GM18511 (cell line): ENCODE results near the gene SRC.

Experiments used
- ATAC-seq: cut with Tn5 transposase; IDR thresholded peaks from one replicate; pipeline ENCODE4 v1.9.1; 2021; ENCODE audit warnings: mild to moderate bottlenecking, moderate library complexity; ENCODE audit not compliant: unreplicated experiment

The SRC gene

DNA sequence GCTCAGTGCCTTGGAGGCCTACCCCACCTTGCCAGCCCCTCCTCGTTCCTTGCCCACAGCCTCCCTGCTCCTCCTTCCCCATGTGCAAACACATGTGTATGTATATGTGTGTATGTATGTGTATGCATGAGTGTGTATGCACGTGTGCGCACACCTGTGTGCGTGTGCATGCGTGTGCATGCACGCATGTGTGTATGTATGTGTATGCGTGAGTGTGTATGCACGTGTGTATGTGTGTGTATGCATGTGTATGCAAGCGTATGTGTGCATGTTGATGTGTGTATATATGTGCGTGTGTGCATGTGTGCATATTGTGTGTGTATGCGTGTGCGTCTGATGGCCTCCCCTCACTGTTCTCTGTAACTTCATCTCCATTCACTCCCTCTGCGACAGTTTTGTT, 74.7 kb downstream of the SRC start:
- no peak for ATAC-seq

DNA sequence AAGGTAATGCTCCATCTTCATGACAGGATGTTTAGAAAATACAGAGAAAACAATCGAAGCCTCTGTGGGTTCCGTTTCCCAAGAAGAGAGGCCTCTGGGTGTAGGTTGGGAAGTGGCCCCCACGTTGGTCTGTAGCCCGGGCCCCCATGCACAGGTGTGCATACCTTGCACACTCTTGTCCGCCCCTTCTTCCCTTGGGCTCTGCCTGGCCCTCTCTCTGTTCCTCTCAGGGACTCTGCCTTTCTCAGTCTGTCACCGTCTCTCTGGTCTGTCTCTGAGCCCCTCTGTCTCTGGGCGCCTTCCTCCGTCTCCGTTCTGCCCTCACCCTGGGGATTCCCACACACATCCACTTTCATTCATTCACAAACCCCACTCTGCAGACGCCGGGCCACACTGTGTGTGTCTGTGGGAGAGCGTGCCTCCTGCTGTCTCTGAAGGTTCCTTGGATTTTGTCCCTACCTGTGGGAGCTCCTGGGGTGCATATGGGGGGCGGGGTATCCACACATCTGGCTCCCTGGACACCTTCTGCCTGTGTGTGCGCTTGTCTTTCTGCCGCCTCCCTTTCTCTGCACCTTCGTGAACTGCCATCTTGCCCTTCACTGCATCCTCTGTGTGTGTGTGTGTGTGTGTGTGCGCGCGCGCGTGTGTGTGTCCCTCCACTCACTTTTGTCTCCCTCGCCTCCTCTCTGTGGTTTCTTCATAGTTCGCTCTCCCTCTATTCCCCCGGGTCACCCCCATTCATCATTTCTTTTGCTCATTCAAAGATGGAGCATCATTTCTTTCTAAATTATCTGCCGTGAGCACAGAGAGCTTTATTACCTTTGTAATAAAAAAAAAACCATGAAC, 75.3 kb downstream of the SRC start:
- no peak for ATAC-seq

DNA sequence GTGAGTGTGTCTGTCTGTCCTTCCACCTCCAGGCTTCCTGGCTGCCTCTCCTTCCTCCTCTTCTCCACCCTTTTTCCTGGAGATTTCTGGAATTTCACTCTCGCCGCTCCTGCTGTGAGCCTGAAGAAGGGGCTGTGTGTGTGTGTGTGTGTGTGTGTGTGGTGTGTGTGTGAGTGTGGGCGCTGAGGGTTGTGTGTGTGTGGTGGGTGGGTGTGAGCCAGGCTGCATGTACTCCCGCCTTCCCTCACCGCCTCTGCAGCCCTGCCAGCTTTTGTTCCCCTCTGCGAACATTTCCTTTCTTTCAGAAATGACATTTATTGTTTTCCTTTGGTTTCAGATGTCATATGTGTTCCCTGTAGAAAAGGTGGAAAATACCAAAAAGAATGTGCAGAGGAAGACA, 76.0 kb downstream of the SRC start:
- ATAC-seq = no peak

DNA sequence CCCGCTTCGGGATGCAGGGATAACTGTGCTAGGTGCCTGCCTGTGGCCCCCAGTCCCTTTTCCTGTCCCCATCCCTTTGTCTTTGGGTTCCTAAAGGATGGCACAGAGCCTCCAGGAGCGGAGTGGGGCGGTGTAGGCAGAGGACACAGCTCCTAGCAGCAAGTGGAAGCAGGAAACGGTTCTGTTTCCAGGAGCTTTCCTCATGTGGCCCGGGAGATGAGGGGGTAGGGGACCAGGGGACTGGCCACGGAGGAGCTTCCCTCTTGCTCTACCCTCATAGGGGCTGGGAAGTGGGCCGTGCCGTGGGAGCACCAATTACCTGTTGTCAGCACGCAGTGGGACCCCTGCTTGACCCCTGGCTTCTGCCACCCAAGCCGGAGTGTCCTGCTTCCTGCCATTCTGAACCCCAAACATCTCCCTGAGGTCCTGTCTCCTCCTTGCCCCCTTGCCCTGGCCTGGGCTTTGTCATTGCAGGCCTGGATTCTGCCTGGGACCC, 76.9 kb downstream of the SRC start:
- no peak for ATAC-seq

DNA sequence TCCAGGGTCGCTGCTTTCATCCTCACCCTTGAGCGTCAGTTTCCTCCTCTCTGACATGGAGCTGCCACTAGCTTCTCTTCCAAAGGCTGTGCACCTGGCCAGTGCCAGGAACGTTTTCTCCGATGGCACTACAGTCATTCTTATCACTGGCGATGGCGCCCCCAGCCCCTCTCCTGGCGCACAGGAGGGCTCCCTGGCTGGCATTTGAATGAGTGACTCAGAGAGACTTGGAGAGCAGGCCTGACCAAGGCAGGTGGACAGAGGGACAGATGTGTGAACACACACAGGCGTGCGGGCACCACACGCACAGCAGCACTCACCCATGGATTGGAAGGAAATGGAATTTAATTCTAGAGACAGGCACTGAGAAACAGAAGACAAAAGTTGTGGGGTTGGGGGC, 77.6 kb downstream of the SRC start:
- no peak for ATAC-seq

DNA sequence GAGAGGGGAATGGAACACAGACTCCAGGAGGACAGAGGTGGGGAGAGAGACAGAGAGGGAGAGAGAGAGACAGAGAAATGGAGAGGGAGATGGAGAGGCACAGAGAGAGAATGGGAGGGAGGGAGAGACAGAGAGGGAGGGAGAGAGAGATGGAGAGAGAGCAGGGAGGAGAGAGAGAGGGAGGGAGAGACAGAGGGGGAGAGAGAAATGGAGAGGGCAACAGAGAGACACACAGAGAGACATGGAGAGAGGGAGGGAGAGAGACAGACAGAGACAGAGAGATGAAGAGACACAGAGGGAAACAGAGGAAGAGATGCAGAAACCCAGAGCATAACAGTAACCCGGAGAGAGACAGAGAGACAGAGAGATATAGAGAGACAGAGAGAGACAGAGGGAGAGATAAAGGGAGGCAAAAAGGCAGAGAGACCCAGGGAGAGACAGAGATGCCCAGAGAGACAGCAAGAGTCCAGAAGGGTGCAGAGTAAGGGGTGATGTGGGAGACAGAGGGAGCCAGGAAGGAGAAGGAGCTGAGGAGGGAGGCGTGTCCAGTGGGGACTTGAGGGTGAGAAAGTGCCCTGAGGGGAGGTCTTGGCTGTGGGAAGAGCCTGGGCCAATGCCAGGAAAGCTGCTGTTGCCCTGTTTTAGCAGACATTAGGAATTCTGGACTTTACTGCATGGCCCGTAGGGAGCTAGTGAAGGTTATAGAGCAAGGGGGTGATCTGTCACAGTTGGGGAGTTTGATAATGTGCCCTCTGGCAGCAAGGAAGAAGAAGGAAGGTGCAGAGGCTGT, 78.3 kb downstream of the SRC start:
- ATAC-seq = no peak

DNA sequence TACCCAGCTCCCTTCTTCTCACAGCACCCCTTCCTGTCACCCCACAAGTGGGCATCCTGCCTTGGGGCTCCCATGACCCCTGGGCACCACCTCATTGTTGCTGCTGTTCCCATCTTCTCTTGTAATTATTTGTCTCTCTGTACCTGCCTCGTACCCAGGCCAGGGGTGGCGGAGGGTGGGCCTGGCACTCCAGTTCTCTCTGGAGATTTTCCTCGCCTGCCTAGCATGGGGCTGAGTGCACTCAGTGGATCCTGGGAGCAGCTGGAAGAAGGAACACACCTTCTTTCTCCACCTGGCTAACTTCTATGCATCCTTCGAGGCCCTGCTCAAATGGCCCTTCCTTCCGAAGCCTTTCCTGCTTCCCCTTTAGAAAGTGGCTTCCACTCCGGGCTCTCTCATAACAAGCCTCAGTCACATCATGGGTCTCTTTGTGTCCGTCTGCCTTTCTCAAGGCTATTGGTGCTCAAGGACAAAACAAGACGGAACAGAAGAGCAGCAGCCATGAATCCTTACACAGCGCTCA, 79.2 kb downstream of the SRC start:
- no peak for ATAC-seq

DNA sequence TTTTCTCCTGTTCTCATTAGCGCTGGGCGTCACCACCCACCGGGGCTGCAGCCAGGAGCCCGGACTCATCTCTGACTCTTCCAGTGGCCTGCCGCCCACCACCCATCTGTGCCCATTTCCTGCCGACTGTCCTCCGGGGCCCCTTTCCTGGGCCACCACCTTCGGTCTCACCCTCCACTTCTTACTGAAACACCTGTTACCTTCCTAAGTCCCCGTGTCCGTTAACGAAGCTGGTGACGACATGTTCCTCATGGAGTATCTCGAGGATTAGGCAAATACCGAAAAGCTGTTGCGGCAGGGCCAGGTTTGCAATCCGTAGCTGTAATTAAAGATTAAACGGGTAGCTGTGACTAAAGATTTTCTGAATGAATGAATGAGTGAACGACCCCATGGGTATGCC, 80.2 kb downstream of the SRC start:
- ATAC-seq = no peak

DNA sequence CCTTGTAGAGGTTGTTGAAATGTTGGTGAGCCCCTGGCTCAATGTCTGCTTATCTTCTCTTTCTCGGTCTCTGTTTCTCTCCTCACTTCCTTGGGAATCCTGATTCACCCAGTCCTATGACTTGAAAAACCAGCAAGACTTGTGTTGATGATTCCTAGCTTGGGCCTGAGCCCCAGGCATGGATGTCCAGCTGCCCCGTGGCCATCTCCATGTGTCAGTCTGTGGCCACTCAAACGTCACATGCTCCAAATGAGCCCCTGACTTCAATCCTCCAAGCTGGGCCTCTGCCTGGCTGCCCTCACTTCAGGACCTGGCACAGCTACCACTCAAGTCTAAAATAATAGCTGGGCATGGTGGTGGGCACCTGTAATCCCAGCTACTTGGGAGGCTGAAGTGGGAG, 81.0 kb downstream of the SRC start:
- ATAC-seq = no peak

DNA sequence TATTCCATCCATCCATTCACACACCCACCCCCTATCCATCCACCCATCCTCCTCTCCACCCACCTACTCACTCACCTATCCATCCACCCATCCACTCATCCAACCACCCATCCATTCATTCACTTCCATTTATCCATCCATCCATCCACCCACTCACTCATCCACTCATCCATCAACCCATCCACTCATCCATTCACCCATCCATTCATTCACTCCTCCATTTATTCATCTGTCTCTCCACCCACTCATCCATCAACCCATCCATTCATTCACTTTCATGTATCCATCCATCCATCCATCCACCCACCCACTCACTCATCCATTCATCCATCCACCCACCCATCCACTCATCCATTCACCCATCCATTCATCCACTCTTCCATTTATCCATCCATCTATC, 84.1 kb downstream of the SRC start:
- no peak for ATAC-seq

DNA sequence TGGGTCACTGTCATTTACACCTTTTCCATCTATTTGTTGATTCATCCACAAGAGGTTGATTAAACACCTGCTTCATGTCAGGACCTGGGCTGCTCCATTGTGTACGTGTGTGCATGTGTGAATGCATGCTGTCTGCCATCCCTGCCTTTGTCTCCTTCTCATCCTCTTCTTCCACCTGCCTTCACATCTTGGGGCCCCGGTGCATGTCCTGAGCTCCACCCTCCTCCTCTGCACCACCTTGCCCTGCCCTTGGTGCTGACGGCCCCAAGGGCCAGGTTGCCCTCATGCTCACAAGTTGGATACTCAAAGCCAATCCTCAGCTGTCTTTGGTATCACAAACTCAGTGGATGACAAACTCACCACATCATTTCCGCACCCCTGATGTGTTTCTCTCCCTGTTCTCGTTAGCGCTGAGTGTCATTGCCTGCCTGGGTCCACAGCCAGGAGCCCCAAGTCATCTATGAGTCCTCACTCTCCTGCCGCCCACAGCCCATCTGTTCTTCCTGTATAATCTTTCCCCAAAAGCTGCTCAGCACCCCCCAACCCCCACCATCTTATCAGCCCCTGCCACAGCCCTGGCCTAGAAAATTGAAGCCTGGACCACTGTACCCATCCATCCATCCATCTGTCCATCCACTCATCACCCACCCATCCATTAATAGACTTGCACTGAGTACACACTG, 85.0 kb downstream of the SRC start:
- ATAC-seq = no peak

DNA sequence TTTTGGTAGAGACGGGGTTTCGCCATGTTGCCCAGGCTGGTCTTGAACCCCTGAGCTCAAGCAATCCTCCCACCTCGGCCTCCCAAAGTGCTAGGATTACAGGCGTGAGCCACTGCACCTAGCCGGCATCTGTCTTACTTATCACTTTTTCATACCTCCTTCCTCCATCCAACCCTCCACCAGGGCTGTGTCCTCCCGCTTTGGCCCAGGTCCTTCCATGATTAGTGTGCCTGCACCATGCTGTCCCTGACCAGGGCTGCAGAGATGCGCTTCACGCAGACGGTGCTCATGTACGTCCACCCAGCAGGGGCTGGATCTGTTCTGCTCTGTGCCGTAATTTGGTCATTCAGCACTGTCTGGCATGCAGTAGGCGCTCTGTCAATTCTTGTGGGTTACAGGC, 85.8 kb downstream of the SRC start:
- no peak for ATAC-seq

DNA sequence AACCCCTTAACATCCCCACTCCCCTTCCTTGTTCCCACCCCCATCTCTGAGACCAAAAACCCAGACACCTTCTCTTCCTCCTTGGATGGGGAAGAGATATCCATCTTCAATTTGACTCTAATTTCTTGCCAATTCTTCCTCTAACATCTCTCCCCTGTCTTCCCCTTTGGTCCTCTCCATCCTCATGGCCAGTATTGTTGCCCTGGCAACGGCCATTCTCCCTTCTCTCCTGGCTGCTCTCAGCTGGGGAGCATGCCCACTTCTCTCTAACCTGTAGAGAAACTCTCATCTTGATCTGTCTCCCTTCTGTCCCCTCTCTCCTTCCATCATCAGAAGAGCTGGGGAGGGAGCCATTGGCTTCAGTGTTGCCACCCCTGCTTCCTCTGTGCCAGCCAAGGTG, 86.7 kb downstream of the SRC start:
- no peak for ATAC-seq

DNA sequence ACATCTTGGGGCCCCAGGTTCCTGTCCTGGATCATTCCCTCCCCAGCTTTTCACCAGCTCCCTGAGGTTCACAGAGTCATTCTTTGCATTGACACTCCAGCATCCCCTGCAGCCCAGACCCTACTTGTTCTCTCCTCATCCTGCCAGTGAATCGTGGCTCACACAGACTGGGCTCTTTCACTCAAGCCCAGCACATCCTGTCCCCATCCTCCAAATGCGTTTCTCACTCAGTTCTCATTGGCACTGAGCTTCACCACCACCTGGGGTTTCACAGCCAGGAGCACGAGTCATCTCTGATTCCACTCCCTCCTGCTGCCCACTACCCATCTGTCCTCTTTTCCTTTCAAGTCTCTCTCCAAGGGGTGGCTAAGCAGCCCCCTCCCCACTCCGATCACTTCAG, 89.7 kb downstream of the SRC start:
- no peak for ATAC-seq

DNA sequence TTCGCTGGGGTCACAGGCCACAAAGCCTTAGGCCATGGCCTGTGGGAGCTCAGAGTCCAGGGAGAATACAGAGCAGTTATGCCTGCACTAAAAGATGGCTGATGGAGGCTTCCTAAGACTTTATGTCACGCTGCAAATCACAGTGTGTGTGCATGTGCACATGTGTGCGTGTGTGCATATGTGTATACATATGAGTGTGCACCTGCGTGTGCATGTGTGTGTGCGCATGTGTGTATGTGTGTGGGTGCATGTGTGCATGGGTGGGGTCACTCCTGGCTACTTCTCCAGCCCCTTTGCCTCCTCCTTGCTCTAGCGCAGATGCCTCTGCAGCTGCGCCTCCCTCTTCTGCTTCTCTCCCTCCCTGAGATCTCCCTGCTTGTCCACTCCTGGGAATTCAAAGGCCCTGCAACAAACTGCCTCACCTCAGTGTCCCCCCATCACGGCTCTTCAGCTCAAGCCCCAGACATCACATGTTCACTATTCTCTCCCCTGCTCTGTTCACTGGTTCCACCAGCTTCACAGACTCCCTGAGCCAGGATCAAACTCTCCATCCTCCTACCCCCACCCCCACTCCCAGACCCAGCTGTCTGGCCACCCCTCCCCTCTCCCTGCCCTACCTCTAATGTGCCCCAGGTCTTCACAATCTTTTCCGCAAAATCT, 90.7 kb downstream of the SRC start:
- ATAC-seq = no peak

DNA sequence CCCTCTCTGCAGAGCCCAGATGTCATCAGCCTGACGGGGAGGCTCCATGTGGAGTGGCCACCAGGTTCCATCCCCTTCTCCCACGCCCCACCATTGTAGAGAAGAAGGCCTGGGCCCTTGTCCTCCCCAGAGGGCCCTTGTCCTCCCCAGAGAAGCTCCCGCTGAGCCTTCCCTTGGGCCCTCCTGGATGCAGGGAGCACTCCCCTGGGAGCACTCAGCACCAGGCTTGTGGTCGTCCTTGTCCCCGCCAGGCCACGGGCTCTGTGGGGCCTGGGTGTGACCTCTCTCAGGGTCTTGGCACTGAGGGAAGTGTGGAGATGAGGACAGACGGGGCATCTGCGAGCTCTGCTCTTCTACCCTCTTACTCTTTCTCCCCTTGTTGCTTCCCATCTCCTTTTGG, 91.7 kb downstream of the SRC start:
- no peak for ATAC-seq

DNA sequence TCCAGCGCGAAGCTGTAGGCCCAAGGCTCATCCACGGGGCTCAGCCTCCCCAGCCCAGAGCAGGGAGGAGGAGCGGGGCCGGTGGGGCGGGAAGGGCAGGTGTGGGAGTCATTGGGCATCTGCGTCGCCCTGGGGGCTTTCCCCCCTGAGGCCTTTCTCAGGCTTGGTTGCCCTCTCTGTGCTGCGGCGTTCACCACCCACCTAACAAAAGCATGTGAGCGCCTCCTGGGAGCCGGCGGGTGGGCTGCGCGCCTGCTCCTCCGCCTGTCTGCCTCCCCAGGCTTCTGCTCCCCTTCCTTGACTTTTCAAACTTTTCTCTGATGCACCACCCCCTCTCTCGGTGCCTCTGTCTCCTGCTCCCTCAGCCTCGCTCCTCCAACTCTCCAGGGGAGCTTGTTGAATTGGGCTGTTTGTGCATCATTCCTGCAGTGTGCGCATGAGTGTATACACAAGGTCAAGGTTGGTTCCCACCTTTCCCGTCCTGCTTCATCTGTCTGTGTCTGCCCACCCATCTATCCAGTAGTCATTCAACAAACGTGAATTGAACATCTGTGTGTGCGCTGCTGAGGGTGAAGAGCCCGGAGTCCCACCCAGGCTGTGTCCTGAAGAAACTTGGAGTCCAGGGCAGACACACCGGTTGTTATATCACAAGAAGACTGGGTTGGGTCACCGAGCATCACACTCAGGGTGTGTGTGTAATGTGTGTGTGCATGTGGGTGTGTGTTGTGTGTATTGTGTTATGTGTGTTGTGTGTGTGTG, 92.7 kb downstream of the SRC start:
- ATAC-seq = no peak

DNA sequence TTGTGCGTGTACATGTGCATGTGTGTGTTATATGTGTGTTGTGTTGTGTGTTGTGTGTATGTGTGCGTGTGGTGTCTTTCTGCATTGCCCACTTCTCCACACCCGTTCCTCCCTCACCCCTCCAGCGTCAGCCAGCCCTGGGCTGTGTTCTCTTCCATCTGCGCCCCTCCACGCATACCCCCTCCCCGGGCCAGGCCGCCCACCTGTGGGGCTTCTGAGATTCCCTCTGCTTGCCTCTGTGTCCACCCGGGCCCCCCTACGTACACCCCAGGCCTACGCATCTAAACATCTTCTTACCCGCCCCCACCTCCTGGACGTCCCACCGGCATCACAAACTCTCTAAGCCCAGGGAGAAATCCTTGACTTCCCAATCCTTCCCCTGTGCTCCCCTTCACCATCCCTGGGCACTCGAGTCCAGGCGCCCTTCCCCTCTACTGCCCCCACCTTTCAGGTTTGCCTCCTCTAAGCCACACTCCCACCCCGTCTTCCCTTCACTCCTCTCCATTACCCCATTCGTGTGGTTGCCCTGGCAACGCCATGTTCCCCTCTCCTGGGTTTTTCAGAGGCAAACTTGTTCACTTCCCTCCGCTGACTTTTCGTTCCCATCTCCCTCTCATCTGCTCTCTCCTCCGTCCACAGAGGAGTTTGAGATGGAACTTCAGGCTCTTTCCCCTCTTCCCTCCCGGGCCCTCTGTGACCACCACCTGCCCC, 93.4 kb downstream of the SRC start:
- ATAC-seq = no peak

DNA sequence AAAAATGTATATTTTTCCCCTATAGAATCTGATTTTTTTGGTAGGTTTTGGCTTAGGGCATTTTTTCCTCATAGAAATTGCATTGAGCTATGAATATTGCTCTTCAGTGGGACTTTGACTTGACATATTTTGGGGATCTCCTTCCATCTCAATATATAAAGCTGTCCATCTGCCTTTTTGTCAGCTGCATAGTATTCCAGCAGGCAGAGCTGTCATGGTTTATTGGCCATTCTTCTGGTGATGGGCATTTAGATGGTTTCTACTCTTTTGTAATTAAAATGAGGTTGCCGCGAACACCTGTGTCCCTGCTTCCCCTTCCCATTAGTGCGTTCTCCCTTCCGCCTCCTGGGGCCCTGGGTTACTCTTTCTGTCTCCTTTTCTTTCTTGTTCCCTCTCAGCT, 95.1 kb downstream of the SRC start:
- no peak for ATAC-seq

DNA sequence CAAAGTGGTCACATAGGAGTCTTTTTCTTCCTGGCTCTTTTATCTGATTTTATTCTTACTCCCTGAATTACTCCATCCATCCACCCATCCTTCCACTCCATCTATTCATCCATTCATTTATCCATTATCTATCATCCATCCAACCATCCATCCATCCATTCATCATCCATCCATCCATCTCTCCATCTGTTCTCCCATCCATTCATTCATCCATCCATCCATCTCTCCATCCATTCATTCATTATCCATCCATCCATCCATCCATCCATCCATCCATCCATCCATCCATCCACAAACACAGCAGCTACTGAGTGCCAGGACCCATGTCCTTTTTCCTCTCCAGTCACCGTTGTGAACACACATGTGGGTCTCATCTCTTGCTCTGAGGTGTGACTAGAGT, 96.6 kb downstream of the SRC start:
- no peak for ATAC-seq
